GM19397 (cell line): ENCODE data around the gene CS.
"Not testable (repeated sequence)": the region's sequence is repeated elsewhere in the genome, so short reads cannot be mapped to it uniquely, and the experiment has no call there.

ENCODE experiments used
- ATAC-seq: cut with Tn5 transposase; IDR thresholded peaks from one replicate; pipeline ENCODE4 v1.9.1; 2021; ENCODE audit warnings: mild to moderate bottlenecking, moderate library complexity; ENCODE audit not compliant: unreplicated experiment

Gene CS

GRCh38 chr12:56299853-56300643, at the start of gene CS:
CS (minus strand) TSS chr12:56300330; CDS start chr12:56300201, 129 bp downstream.
- peak; percentile 92 for ATAC-seq

- no peak for ATAC-seq
Observed at GRCh38 chr12:56348776-56349175, 48.6 kb upstream of the CS start.

GRCh38 chr12:56347255-56347654, 47.1 kb upstream of the CS start:
- not testable (repeated sequence) for ATAC-seq

GRCh38 chr12:56346675-56347074, 46.5 kb upstream of the CS start:
- no peak for ATAC-seq

- ATAC-seq: not testable (repeated sequence)
Observed at GRCh38 chr12:56342290-56342689, 42.2 kb upstream of the CS start.

- no peak for ATAC-seq
Observed at GRCh38 chr12:56341616-56342015, 41.5 kb upstream of the CS start.

- no peak for ATAC-seq
Observed at GRCh38 chr12:56339158-56339422, 39.0 kb upstream of the CS start.

GRCh38 chr12:56338308-56339157, 38.4 kb upstream of the CS start, which contains the start of gene IL23A:
IL23A (plus strand) TSS chr12:56338884; CDS start chr12:56339045, 161 bp downstream.
- ATAC-seq: no peak

GRCh38 chr12:56337753-56338251, 37.7 kb upstream of the CS start:
- no peak for ATAC-seq

GRCh38 chr12:56336361-56337167, 36.4 kb upstream of the CS start:
- no peak for ATAC-seq

- not testable (repeated sequence) for ATAC-seq
Observed at GRCh38 chr12:56335527-56335926, 35.4 kb upstream of the CS start.

- no peak for ATAC-seq
Observed at GRCh38 chr12:56334490-56334793, 34.3 kb upstream of the CS start.

GRCh38 chr12:56333679-56334489, 33.8 kb upstream of the CS start, which contains the start of gene PAN2:
PAN2 (minus strand) TSS chr12:56334000; CDS start chr12:56333094, 906 bp downstream.
- ATAC-seq: peak; percentile 91

GRCh38 chr12:56333197-56333678, 33.1 kb upstream of the CS start:
- ATAC-seq: no peak

GRCh38 chr12:56332512-56333196, 32.5 kb upstream of the CS start:
- no peak for ATAC-seq

GRCh38 chr12:56330936-56331490, 30.9 kb upstream of the CS start:
- no peak for ATAC-seq

GRCh38 chr12:56326533-56326932, 26.4 kb upstream of the CS start:
- no peak for ATAC-seq

GRCh38 chr12:56326126-56326525, 26.0 kb upstream of the CS start:
- no peak for ATAC-seq

- ATAC-seq: no peak
Observed at GRCh38 chr12:56324206-56324605, 24.1 kb upstream of the CS start.
